Muscle of back (tissue), 11 donors: ENCODE measurements around the gene KRT7. TPM values are rescaled to one million over a fixed set of nuclear protein-coding genes. Genes with fewer than 3 reads are reported as not detected.
"Not testable (repeated sequence)": the region's sequence is repeated elsewhere in the genome, so short reads cannot be mapped to it uniquely, and the experiment has no call there.

ENCODE experiments used
- DNase-seq, 3 donors: peaks; one replicate each; pipeline versions ENCODE4 v3.0.0 to v3.0.0-alpha.2; 2013
- polyA plus RNA-seq, 10 donors: library from polyadenylated mRNA; unstranded; fragments of 120-200 nt; gene quantifications; one replicate each; pipeline ENCODE4 v1.2.1, GENCODE V29; 2013; ENCODE audit not compliant: insufficient read length in 10 of 10

The KRT7 gene
- polyA plus RNA-seq, 10 donors, result 0.16 to 4.3 (median 0.65) TPM; not detected in 3

DNA sequence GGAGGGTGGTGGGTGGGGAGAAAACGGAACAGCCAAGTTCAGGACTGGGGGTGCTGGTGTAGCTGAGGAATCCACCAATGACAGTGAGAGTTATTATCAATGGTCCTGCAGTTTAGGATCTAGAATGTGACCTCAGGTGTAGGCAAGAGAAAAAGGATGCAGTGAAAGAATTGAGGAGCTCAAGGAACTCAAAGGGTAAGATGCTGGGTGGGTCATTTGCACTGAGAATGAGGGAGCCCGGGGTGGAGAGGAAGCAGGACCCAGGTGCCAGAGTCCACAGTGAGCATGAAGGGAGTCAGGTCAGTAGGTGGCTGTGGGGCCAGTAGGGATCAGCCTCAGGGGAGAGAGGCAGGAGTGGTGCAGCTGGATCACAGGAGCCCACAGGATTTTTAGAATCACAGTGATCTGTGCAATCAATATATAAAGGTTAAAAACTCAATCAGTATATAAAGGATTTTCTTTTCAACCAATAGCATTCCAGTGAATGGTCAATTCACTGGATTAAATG lies 3.2 kb upstream of the KRT7 start:
- DNase-seq, result no peak

DNA sequence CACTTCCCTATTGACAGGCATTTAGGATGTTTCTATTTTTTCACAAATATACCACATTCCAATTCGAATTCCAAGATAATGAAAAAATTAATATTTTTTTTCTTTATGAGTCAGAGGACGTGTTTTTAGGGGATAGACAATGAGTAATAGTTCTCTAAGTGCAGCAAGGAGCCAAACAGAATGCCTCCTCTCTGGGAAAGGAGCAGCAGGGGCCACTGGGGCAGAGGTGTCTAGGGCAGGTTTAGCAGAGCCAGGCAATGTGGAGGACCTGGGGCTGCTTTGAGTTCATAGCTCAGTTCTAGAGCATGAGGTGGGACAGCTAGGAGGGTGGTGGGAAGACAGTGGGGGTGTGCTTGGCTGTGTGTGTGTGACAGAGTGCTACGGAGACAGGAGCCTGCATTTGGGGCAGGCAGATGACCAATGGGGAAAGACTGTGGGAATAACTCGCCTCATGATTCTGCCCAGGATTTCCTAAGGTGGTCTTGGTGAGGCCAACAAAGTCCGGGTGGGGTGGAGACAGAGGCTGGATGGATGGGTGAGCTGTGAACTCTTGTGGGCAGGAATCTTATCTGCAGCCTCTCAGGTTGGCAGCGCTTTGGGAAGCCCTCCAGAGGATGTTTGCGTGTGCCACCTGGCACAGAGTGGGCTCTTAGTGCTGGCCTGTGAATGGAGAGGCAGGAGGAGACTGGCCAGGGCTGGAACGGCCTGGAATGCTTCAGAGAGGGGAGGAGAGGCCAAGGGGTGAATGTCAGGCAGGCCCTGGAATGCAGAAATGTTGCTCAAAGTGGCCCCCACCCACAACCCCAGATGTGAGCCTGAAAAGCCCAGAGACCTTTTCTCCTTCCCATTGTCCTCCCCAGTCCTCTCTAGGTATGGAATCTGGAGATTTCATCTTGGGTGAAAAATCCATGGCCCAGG lies 2.4 kb upstream of the KRT7 start:
- peak in 1 of 3 donors; percentile 78 for DNase-seq

DNA sequence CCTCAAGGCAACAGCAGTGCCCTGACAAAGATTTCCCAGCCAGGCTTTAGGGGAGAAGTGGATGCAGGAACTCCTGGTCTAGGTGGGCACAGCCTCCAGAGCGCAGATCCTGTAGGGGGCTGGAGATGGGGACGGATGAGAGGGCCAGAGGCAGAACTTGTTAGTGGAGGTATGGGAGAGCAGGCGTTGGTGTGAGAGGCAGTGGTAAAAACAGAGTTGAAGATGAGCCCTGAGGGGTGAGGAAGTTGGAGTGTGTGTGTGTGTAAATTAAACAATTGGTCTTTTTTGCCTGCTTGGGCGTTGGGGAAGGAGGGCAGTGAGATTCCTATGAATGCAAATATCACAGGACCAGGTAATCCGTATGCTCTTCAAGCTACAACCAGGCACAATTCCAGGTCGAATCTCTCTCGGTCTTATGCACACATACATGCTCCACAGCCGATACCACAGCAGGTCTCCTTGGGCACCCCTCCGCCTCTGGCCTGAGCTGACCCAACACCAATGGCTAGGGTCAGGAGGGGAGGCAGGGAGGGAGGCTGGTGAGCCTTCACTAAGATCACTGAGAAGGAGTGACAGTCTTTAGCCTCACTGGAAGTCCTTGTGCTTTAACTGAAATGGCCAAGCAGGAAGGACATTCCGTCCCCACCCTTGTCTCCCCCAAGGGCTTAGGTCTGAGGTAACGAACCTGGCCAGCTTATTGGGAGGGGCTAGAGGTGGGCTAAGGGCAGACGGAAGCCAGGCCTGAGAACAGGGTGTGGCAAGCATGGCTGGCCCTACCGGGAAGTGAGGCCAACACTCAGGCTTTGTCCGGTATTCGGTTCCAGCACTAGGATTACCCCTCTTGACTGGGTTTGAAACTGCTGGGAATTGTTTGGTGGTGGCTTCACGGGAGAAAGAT lies 1.5 kb upstream of the KRT7 start:
- DNase-seq, result no peak

DNA sequence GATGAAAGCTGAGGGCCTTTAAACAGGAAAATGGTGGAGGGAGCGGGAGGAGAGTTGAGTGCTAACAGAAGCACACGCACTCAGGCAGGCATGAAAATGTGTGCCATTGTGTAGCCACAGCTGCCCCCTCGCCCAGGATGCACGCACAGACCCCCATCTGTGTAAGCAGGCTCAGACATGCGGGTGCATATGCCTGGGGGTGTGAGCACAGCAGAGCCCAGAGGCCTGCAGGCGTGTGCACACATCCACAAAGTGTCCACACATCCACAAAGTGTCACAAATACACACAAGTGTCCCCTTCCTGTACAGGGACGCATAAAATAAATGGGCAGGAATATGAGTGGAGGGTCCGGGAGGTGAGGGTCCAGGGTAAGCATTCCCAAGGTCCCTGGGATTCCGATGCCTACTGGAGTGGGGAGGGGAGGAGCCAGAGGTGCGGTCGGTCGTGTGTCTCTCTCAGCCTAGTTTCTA lies 805 bp upstream of the KRT7 start:
- DNase-seq, result no peak

DNA sequence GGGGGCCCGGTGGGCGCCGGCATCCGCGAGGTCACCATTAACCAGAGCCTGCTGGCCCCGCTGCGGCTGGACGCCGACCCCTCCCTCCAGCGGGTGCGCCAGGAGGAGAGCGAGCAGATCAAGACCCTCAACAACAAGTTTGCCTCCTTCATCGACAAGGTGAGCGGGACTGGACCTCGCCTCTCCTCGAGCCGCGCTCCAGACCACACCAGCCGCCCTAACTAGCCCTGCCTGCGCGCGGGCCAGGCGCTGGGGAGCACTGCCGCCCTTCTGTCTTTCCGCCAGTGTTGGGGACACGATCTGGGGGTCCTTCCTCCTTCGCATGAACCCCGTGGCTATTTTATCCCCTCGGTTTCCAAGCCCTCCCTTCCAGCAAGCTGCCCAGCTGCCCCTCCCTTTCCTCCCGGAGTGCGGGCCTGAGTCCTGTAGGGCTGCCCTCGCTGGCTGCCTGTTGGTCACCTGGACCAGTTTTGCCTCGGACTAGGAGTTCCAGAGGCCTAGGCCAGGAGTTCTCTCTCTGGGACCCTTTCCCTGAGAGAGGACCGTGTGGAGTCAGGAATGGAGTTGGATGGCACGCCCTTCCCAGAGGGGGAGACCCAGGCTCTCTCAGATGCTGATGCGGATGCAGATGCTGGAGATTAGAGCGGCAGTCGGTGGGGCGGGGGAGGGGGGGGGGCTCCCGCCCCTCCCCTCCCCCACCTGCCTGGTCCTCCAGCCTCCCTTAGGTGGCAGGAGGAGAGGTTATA lies 592 bp downstream of the KRT7 start:
- DNase-seq, result no peak

DNA sequence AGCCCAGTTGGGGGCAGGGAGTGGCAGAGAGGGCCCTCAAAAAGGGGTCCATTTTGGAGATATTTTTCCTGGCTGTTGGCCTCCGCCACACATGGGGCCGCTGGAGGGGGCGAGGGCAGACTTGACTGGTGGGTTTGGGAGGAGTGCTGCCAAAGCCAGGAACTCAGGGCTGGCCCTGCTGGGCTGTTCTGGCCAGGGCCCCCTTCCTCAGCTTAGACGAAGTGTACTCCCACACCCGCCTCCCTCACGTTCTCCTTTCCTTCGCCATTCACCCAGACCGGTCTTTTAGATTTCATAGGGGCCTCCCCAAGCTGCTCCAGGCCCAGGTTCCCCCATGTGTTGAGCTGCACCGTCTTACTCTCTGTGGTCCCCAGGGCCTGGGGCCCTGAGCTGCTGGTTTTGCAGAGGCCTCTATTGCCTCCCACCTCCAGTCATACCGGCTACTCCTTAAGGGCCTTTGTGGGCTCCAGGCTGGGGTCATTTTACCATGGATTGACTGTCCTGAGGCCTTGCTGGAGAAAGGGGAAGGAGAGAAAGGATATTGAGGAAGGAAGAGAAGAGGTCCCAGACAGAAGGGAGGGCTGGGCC lies 1.3 kb downstream of the KRT7 start:
- no peak for DNase-seq

DNA sequence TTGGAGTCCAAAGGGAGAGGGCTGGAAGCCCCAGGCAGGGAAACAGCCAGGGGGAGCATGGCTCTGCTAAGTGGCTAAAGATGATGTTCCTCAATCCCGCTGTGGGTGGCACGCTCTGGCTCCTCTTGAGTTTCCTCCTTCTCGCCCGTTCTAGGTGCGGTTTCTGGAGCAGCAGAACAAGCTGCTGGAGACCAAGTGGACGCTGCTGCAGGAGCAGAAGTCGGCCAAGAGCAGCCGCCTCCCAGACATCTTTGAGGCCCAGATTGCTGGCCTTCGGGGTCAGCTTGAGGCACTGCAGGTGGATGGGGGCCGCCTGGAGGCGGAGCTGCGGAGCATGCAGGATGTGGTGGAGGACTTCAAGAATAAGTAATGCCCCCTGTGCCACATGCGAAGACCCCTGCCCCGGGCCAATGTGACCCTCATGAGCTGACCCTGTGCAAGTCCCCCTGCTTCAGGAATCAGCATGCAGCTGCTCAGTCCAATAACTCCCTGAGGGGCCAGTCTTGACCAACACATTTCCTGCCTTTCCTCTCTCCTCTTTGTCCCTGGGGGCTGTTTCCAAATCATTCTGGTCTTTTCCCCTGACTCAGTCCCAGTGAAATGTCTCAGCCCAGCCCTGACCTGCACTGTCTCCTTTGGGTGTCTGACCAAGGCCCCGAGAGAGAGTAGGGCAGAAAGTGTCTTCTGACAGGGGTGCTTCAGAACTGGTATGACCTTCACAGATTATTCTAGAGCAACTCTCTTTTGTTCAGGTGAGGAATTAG lies 2.1 kb downstream of the KRT7 start:
- no peak for DNase-seq

DNA sequence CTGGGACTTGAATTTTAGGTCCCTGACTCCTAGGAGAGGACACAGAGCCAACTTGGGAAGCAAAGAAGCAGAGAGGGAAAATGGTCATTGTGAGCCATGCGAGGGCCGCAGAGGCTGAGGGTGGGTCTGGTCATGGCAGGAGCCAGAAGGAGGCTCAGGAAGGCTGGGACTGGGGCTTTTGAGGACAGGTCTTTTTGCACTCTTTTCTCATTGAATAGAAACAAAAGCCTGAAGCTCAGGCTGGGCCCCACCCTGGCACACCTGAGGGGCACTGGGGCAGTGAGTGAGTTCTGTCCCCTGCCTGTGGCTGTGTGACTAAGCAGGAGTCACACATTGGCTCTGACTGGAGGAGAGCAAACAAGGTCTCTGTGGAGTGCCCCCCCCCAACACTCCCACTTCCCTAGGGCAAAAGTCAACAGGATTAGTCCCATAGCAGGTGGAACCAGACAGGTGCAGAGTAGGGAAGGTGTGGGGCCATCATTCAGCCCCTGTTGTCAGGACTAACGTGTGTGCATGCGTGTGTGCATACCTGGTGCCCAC lies 2.8 kb downstream of the KRT7 start:
- DNase-seq, result no peak

DNA sequence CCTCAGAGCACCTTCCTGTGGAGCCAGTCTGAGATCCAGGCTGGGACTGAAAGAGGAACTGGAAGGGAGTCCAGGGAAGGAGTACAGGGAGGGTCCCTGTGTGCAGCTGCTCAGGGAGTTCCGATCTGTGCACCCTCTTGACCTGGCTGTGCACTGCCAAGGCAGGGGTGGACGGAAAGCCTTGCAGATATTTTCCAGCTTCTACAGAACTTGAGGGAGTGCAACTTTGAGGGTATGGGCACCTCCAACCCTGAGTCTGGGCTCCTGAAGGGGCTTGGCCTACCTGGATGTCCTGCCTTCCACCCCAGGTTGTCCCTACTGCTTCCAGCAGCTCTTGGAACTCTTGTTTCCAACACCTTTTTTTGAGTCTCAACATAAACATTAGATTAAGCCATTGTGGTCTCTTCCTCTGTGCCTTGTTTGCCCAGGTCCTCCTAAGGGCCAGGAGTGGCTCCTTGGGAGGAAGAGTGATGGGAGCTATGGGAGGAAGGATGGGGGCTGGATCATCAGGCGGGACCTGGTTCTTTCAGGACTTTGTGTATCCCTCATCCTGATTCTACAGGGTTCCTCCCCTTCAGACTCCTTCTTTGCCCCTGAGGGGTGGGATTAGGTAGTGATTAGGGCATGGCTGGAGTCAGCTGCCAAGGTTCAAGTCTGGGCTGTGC lies 3.5 kb downstream of the KRT7 start:
- no peak for DNase-seq

DNA sequence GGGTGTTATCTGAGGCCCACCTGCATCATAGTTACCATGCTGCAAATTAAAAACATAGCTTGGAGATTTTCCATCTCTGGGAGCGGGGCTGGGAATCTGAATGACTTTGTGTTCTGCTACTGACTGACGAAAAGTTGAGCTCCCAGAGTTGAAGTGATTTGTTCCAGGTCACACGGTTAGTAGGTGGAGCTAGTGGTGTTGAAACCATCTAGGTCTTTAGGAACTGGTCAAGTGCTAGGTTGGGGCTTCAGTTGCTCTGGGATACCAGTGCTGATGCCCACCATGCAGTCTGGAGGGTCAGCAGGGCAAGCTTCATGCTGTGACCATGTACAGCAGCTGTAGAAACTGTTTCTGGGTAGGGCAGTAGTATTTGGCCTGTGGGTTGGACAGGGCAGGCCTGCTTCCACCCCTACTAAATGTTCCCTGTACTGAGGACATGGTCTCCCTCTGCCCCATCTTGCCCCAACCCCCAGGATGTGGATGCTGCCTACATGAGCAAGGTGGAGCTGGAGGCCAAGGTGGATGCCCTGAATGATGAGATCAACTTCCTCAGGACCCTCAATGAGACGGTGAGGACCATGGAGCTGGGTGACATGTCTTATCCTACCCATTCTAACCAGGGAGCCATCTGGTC lies 5.3 kb downstream of the KRT7 start:
- no peak for DNase-seq

DNA sequence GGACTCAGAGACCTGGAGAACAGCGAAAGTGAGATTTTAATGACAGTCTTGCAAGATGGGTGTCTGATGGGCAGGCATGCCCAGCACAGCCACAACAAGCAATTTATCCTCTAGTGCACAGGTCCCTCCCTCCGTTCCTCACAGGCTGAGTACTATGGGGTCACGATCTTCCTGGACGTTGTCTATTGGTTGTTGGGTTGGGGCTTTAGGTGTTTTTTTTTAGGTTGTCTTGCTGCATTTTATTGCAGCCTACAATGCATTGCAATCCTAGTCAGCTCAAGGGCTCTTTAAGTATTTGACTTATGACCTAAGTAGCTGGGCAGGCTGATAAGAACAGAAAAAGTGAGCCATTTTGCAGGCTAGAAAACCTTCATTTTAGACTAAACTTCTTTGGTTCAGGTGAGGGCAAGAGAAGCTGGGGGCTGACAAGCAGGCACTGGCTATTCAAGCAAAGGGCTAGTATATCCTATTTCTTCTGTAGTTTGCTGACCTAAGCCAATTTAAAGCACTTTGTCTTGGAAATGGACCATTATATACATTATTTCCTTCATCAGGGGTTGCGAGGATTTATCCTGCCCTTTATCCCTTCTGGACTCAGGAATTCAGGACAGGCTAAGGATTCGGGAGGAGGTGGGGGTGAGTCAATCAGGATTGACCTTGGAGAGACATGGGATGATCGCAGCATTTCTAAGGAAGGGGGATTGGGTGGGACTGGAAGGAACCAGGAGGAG lies 6.0 kb downstream of the KRT7 start:
- no peak for DNase-seq

DNA sequence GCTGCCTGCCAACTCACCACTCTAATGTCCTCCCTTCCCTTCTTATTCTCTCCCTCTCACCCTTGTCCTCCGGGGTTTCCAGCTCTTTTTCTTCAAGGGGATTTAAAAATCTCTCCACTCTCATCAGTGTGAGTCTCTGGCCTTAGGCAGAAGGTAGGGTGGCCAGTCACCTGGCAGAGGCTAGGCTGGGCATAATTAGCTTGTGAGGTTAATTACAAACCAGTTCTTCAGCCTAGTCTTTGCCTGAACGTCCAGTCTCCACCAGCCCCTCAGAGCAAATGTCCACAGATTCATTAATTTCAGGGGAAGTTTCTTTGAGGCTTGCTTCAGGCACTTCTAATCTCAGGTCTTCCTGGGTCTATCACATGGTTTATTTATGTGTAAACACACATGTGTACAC lies 6.7 kb downstream of the KRT7 start:
- no peak for DNase-seq

DNA sequence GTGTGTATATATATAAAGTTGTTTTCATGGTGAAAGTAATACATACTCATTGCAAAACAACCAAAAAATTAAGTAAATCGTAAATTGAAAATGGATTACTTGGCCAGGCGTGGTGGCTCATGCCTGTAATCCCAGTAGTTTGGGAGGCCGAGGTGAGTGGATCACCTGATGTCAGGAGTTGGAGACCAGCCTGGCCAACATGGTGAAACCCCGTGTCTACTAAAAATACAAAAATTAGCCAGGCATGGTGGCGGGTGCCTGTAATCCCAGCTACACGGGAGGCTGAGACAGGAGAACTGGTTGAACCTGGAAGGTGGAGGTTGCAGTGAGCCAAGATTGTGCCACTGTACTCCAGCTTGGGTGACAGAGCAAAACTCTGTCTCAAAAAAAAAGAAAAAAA lies 7.2 kb downstream of the KRT7 start:
- not testable (repeated sequence) for DNase-seq

DNA sequence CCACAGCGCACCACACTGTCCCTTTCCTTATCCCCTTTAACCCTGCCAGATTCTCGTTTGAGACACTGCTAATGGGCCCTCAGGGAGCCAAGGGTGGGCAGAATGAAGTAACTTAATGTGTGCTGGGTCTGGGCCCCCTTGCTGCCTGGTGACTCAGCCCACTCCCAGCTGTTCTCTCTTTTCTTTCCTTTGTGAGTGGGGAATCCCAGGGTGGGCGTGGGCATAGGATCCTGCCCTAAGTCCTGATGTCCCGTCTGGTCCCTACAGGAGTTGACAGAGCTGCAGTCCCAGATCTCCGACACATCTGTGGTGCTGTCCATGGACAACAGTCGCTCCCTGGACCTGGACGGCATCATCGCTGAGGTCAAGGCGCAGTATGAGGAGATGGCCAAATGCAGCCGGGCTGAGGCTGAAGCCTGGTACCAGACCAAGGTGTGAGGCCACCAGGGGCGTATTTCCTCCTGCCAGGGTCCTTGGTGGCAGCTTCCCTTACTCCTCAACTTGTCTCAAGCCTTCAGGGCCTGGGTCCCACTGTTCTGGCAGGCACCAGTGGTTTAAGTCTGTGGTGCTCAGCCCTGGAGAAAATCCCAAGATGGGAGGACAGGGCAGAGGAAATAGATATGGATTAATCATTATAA lies 8.3 kb downstream of the KRT7 start:
- DNase-seq, result no peak

DNA sequence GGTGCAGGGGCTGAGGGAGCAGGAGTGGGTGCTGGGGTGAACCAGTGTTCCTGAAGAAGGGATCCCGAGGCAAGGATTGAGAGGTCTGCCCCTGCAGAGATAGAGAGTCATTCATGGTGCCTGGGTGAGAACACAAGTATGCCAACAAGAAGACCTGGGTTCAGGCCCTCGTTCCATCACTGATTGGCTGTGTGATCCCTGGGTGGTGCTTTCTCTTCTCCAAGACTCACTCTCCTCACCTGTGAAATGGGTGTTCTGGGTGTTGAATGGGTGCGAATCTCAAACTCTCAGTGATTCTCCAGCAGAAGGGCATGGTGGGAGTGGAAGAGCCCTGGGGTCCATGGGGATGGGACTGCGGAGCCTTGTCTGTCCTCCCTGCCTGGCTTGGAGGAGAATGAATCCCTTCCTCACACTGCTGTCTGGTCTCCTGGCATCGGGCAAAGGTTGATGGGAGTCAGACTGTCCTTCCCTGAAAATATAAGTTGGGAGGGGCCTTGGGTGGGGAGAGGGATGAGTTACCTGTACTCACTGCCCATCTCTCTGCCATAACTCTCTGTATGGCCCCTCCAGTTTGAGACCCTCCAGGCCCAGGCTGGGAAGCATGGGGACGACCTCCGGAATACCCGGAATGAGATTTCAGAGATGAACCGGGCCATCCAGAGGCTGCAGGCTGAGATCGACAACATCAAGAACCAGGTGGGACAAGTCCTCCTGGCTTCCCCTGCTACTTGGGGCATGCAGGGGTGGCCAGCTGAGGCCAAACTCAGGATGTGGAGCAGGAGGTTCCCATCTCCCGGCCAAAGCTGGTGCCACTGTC lies 9.6 kb downstream of the KRT7 start:
- DNase-seq, result no peak

DNA sequence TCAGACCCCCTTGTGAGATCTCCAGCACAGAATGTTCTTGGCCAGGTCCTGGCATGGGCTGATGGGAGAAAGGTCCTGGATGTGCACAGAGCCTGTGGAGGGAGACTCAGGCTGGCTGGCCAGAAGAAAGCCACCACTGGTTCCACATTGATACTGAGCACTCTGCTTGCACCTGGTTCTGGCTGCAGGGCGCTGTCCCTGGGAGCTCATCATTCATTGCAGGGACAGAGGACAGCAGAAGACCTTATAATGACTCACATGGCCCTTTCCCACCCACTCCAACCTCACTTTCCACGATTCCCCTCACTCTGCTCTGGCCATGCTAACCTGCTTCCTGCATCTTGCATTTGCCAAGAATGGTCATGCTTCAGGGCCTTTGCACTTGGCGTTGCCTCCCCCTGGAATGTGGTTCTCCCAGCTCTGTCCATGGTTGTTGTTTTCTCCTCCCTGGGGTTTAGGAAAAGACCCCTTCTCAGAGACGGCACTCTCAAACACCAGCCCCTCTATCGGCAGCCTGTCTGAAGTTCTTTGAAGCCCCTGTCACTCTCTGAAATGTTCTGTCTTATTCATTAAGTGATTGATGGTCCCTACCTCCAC lies 10.3 kb downstream of the KRT7 start:
- no peak for DNase-seq
